Medulla oblongata (tissue), 1 donor: ENCODE measurements around the gene FDX2.
A peak's percentile ranks its signal among the peaks of the same experiment; 100 is the strongest.

Experiments
- DNase-seq: peaks from one replicate; pipeline ENCODE4 v3.0.0-alpha.2; 2015; ENCODE audit errors: extremely low spot score

Gene FDX2

DNA sequence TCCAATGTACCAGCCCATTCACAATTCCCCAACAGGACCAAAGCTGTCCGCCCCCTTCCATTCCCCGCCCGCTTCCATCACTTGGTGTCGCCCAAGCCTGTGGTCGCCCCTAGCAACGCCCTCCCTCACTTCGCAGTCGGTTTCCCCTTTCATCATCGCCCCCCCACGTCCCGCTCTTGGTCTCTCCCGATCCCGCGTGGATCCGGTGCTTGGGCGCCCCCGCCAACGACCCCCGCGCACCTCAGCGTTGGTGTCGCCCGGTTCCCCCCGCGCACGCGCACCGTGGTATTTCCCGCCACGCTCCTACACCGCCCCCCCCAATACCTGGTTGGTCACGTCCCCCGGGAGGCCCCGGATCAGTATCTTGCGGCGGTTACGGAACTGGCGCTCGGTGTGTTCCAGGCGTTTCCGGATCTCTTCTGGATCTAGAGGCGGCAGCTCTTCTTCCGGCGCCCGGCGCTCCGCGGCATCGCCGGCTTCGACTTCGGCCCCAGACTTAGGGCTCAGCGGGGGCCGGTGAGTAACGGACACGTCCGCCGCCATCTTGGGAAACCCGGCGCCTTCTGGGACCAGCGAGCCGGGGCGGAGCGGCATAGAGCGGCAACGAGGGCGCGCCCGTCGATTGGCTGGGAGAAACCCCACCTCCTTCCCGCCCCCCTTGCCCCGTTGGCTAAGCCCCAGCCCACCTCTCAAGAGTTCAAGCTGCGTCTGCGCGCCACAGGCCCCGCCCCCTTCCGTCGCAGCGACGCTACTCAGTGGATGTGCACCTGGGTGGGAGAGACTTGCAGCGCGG, 17.3 kb upstream of the FDX2 start, which contains the start of gene RAVER1:
RAVER1 (minus strand) TSS at position 565 of the 793 bp plus-strand sequence; CDS start at position 543, 22 bp downstream.
- peak; percentile 97 for DNase-seq

- DNase-seq, result no peak
These were observed 16.5 kb upstream of the FDX2 start for GRCh38 chr19:10332158-10332964.

GRCh38 chr19:10329555-10329954, 13.7 kb upstream of the FDX2 start:
- DNase-seq, result no peak

DNA sequence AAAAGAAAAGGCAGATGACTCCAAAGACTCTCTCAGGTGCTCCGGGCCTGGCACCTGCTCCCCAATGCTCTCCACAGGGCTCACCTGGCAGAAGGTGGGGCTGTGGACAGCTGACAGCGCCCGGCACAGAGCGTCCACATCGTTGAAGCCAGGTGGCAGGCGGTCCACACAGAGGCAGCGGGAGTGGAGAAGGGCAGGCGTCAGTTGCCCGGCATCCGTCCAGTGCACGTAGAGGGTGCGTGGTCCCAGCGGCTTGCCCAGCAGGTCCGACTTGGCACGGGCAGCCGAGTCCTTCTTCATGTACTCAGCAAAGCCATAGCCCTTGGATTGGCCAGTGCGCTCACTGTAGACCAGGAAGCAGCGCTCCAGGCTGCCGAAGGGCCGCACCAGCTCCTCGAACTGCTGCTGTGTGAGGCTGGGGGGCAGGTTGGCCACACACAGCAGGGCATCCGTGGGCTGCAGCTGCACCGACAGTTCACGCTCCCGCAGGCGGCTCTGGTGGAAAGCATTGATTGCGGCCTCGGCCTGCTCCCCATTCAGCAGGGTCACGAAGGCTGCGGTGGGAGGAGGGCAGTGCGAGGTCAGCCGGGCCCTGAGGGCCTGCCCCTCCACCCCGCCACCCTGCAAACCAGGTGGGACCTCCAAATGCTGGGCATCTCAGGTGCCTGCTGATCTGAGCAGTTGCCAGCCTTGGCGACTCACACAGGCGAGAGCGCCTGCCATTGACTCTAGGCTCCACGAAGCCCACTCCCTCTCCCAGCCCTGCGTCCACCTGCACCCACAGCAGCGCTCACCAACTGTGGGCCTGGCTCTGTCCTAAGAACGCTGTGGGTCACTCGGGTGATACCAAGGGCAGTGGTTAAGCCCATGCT, 13.0 kb upstream of the FDX2 start:
- DNase-seq, result no peak

- DNase-seq, result no peak
These were observed 12.0 kb upstream of the FDX2 start for GRCh38 chr19:10327793-10328192.

DNA sequence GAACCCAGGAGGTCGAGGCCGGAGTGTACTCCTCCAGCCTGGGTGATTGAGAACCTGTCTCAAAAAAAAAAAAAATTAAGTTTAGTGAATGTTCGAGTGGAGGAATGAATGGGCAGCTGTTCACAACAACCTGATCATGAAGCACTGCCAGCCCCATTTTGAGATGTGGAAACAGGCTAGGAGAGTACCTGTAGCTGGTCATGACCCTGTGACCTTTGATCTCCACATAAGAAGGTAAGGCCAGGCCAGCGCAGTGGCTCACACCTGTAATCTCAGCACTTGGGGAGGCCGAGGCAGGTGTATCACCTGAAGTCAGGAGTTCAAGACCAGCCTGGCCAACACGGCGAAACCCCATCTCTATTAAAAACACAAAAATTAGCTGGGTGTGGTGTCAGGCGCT, 9.9 kb upstream of the FDX2 start:
- no peak for DNase-seq

DNA sequence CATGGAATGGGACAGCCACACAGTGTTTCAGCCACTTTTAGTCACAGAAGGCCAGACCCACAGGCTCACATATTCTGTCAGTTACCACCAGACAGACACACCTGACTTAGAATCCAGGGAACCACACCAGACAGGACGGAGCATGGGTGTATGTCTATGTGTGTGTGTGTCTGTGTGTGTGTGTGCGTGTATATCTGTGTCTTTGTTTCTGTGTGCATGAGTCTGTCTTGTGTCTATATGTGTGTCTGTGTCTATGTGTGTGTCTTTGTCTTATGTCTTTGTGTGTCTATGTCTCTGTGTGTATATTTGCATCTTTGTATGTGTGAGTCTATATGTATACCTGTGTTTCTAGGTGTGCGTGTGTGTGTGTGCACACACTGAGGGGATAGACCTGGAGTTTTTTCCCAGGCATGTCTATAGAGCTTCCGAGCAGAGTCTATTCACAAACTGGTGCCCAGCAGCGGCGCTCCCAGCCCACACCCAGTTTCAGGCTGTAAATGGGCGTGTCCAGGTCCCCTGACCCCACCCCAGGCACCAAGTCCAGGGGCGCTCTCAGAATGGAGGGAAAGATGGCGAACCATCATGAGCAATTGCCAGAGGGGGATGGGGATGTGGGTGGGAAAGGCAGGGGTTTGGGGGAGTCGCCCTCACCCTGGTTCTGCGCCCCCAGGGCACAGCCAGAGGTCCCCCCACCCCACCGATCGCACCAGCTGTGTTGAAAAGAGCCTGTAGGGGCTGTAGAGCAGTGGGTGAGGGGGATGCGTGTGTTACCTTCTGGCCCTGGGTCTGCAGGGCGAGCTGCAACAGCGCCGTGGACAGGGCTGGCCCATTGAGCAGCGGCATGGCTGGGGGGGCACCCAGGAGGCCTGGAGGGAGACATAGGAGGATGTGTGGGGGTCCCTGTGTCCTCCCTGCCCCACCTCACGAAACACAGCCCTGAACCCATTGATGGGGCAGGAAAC, 6.3 kb upstream of the FDX2 start:
- DNase-seq, result no peak

- DNase-seq, result no peak
These were observed 5.6 kb upstream of the FDX2 start for GRCh38 chr19:10321417-10321797.

DNA sequence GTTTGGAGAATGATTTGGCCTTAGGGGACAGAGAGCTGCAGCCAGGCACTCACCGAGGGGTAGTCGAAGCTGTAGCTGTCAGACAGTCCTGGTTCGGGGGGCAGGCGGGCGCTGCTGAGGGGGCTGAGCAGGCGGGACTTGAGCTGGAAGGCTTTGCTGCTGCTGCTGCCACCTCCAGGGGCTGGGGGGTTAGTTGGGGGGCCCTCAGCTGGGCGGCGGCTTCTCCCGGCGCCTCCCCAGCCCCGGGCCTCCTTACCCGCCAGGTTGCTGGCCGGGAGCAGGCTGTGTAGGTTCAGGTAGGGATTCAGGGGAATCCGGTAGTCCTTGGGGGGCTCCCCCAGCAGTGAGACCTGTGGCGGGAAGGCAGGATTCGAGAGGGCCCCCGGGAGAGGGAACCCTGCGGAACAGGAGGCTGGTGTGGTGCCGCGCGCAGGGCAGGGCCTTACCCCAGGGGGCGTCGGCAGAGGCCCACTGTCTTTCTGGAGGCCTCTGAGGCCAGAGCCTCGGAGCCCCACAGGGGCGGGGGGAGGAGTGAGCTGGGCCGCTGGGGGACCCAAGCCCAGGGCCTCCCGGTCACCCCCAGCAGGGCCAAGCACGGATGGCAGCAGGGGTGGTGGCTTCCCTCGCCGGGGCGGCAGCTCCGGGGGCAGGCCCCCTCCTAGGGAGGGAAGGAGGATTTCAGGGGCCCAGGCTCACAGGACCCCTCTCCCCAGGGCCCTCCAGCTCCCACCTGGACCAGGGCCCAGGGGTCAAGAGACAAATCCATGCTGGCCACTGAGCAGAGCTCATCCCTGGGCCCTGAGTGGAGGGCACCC, 5.0 kb upstream of the FDX2 start:
- DNase-seq, result no peak

- DNase-seq, result no peak
These were observed 3.2 kb upstream of the FDX2 start for GRCh38 chr19:10318807-10319682.

- no peak for DNase-seq
These were observed 2.1 kb upstream of the FDX2 start for GRCh38 chr19:10317857-10318462.

DNA sequence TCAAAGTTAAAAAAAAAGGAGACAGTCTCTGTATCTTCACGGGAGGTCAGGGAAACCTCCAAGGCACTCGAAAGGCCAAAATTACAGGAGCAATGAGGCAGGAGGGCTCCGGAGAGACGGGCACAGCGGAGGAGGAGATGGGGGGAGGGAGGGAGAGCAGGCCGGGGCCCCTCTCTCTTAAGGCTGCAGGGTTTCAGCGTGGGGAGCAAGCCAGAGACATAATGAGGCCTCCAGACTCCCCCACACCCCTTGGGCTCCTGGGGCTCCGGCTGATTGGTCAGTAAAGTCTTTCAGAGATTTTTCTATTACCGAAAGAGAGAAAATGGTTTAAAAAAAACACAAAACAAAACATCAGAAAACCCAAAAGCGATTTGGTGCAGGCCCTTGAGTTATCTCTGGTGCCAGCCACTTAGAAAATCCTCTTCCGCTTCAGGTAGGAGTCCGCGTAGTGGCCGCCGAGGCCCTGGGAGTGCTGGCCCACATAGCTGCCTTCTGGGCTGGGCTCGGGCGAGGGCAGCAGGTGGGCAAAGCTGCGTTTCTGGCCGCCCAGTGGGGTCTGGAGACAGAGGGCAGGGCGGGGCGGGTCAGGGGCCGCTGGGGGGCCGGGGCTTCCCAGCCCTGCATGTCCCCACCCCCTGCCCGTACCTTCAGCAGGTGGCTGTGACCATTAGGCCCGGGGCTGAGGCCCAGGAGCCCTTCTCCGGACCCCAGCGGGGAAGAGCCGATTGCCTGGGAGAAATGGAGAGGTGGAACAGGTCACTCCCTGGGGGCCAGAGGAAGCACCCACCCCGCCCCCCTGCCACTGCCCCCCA, 1.4 kb upstream of the FDX2 start:
- DNase-seq, result no peak

DNA sequence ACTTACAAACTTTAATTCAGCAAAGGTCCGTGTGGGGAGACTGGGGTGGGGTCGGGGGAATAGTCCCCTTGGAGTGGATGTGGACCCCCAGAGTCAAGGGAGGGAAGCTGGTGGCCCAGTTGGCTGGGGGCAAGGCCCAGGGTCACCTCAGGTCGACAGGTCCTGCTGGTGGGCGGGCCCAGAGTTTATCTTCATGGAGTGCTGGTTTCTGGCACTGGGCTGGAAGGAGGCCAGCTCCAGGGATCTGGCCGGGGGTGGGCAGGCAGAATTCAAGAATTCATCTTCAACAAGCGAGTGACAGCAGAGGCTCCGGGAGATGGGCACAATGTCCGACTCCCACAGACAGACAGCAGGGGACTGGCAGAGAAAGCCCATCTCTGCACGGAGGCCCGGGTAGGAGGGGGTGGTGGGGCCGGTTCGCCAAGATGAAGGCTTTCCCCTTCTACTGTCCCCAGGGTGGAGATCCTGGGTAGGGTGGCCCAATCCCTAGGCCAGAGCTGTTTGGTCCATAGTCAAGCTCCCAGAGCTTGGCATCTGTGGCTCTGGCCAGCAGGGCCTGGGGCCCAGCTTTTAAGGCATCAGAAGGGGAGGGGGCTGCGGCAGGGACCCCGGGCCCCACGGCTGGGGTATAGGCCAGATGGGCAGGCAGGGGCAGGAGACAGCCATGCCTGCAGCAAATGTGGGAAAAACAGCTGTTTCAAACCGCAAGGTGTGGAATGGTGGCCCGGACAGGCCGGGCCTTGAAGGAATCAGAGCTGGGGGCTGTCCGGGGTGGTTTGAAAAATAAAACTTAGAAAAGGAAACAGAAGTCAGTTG, 622 bp upstream of the FDX2 start:
- DNase-seq, result no peak

GRCh38 chr19:10309423-10309822, 6.4 kb downstream of the FDX2 start, which contains the start of gene ZGLP1:
ZGLP1 (minus strand) TSS chr19:10309815.
- DNase-seq, result no peak

GRCh38 chr19:10306327-10306726, 9.5 kb downstream of the FDX2 start:
- no peak for DNase-seq

DNA sequence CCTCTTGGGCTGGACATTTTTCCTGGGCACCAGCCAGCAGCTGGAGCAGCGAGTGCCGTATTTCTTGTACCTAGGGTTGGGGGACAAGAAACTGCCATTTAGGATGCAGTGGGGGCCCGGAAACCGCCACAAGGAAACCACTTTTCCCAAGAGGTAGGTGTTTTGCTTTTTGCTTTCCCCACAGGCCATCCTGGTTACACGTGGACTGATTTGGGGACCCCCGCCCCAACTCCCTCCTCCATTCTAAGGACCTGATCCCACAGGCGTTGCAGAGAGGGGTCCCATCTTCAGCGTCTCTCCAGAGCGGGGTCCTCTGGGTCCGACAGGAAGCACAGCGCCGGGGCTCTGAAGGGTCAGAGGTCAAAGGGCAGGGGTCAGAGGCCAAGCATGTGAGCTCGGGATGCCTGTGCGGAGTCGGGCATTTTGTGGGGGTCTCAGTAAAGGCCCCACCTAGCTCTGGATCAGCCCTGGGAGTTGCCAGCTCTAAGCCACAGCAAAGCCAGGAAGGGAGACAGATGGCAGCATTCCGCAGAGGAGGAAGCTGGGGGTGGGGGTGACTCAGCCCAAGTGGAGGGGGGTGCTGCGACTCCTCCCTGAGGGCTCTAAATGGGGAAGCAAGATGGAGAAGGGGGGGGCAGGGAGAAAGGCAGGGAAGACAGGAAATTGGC, 10.5 kb downstream of the FDX2 start:
- DNase-seq, result peak; percentile 56
